ENCODE data around the gene ZNF511.

- TF ChIP-seq CTCF (conservative IDR thresholded peaks at IDR 0.05 in 1 of 2, IDR thresholded peaks at IDR 0.05 in 1 of 2; ENCODE audit: extremely low read depth in 1 of 2, insufficient read depth in 1 of 2, low read depth in 1 of 2, low read length in 2 of 2) (no peak), EZH2 (IDR thresholded peaks at IDR 0.05; ENCODE audit: borderline replicate concordance, low read length) (peak; percentile 89)
Measured at GRCh38 chr10:133326223-133326551, 17.5 kb downstream of the ZNF511 start.
